ENCODE data around the gene OR13F1.
"Not testable (repeated sequence)": the region's sequence is repeated elsewhere in the genome, so short reads cannot be mapped to it uniquely, and the experiment has no call there.

OR13F1 gene, protein sequence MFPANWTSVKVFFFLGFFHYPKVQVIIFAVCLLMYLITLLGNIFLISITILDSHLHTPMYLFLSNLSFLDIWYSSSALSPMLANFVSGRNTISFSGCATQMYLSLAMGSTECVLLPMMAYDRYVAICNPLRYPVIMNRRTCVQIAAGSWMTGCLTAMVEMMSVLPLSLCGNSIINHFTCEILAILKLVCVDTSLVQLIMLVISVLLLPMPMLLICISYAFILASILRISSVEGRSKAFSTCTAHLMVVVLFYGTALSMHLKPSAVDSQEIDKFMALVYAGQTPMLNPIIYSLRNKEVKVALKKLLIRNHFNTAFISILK

DNA sequence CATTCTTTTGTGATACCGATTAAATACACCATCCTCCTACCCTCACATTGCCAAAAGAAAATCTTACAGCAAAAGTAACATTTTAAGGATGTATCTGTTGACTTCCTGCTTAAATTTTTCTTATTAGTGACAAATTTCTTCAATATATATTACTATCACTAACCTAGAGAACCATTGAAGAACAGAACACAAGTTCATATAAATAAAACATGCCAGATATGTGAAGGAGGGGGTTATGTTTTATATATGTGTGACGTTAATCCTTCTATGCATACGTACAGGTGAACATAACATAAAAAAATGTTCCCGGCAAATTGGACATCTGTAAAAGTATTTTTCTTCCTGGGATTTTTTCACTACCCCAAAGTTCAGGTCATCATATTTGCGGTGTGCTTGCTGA, at the start of gene OR13F1:
Gene OR13F1 (plus strand): TSS at position 301 of the 400 bp plus-strand sequence. CDS start 0 bp downstream, at position 301.
- DNase-seq = no peak

DNA sequence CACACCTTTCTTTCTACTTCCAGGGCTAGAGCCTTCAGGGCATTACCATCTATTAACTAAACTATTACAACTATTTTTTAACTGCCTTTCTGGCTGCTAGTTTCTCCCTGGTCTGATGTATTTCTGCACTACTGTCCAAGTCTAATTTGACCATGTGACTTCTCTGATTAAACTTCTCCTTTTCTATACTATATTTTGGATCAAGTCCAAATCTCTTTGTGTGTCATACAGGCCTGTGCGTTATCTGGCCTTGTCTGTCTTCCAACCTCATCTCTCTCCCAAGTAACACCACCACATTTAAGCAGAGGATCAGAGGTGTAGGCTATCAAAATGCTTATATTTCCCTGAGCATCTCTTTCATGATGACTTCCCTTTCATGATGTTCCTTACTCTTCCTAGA, 47.2 kb upstream of the OR13F1 start:
- DNase-seq = no peak

DNA sequence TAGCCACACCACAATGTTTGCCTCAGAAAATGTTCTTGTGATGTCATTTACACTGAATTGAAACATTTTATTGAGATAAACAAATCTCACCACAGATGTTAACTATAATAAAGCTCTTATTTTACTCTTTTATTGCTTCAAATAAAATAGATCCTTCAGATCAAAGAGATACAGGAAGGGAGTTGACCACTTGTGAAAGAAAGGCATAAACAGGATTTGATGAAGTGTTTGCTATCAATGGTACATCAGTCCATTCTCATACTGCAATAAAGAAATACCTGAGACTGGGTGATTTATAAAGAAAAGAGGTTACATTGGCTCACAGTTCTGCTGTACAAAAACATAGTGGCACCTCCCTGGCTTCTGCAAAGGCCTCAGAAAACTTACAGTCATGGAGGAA, 40.2 kb upstream of the OR13F1 start:
- DNase-seq = no peak

DNA sequence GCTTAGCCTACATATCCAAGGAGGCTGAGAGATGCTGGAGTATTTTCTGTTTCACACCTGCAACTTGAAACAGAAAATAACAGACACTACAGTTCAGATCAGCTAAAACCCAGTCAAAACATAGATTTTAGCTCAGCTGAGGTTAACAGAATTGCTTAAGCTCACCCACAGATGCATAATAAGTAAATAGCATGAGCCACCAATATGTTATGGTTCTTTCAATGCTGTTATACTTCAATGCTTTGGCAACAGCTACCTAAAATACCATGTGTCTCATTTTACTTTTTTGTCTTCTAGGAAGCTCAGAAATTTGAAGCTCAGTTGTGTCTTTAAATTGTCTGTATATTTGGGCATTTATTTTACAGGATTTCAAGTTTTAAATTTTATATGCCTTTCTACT, 35.8 kb upstream of the OR13F1 start:
- no peak for DNase-seq

DNA sequence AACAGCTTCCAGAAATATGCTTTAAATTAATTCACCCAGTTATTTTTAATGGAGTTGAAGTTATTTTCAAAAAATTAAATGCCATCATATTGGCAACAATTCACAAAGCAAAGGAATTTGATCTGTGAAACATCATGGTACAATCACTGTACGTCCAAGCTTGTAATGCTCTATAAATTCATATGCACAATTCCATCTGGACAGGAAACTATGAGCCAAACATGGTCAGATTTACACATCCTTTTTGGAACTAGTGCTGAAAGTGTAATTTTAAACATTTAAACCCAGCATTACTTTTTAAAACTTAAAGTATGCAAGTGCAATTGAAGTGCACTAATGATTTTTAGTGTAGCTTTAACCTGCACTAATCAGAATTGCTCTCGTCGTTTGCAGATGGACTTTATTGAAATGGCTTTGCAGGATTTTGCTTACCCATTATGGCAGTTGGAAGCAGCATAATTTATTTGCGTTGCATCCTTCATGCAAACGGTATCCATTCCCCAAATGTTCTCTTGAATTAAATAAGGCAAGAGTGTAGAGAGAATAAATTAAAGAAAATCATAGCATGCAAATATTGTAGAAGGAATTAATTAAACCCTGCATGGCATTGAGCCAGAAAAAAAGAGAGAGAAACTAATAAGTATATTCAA, 21.0 kb upstream of the OR13F1 start:
- DNase-seq = no peak

DNA sequence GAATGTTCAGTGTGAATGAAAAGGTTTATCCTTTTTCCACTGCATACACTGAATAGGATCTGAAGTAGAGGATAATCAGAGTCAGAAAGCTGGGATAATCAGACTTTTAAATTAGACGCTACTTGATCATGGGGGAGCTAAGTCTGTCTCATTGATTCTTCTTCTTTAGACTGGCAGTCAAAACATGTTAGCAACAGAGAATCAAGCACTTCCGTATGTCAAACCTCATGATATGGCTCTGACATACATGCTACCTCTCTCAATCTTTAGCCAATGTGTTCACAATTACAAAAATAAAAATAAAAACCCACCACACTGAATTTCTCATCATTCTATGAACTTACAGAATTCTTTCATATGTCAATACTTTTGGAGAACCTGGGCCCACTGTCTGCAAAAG, 19.0 kb upstream of the OR13F1 start:
- no peak for DNase-seq

DNA sequence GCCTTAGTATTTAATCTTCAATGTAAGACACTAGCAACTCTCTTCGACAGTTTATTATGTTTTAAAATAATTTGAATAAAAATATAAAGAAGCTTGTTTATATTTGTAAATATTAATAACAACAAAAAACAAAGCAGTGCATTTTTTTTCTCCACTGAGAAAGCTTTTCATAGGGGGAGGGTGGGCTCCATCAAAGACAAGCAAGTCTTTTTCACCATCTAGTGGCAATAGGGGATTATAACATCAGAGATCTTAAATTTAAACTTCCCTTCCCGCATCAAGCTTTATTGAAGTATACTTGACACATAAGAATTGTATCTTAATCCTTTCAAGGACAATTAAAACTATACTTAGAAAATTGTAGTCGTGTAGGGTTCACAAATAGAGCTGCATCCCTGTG, 9.3 kb upstream of the OR13F1 start:
- DNase-seq = peak; percentile 6

DNA sequence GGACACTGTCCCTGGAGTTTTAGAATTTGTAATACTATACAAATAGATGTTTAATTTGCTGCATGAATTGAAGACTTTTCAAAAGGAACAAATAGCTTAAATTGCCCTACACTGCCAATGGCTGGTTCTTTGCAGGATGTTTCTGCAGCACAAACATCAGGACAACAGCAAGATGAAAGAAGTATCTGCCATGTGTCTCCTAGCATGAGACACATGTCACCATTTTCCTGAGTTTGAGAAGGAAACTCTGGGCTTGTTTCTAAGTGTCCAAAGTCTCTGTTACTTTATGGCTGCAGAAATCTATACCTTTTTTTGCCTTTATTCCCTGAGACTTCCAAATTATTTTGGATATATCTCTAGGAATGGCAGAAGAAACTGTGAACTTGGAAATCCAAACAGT, 623 bp upstream of the OR13F1 start:
- no peak for DNase-seq

DNA sequence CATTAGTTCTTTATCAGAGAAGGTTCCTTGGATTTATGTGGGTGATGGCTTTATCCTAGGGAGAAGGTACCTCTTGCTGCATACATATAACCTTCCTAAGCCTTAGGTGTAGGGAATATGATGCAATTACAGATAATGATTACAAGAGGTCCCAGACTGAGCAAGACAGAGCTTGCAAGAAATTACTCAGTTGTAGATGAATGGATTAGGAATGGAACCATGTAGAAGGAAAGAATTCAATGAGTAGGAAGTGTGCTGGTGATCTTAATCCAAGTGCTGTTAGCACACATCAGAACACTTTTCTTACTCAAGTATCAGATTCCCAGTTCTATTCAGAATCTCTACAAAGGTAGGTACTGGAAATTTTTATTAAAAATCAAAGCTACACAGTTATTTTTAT, 2.5 kb downstream of the OR13F1 start:
- DNase-seq = no peak

DNA sequence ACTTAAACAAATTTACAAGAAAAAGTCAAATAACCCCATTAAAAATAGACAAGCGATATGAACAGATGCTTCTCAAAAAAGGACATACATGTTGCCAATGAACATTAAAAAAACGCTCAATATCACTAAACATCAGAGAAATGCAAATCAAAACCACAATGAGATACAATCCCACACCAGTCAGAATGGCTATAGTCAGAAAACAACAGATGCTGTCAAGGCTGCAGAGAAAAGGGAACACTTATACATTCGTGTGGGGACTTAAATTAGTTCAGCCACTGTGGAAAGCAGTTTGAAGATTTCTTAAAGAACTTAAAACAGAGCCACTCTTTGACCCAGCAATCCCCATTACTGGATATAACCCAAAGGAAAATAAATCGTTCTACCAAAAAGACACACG, 10.8 kb downstream of the OR13F1 start:
- no peak for DNase-seq

DNA sequence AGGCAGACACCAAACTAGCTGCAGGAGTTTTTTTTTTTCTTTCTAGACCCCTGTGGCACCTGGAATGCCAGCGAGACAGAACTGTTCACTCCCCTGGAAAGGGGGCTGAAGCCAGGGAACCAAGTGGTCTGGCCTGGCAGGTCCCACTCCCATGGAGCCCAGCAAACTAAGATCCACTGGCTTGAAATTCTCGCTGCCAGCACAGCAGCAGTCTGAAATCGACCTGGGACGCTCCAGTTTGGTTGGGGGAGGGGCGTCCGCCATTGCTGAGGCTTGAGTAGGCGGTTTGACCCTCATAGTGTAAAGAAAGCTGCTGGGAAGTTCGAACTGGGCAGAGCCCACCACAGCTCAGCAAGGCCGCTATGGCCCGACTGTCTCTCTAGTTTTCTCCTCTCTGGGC, 16.2 kb downstream of the OR13F1 start:
- DNase-seq = not testable (repeated sequence)

DNA sequence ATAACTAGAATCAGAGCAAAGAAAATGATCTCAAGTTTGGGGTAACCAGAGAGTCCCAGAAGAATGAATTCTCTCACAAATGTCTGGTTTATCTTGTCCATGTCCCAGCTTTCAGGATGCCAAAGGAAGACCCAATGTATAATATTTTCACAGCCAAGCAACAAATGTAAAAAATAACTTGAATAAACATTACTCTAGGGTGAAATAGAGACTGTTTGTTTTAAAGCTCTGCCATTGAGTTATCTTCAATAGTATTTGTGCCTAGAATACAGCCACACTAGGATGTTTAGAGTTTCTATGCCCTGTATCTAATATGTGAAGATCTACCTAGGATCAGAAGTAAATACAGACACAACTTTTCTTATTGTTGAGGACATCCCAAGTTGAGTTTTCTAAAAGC, 23.0 kb downstream of the OR13F1 start, which contains the start of gene OR13C4:
Gene OR13C4 (minus strand): TSS at position 101 of the 400 bp plus-strand sequence. CDS start 0 bp downstream, at position 101.
- DNase-seq = no peak

DNA sequence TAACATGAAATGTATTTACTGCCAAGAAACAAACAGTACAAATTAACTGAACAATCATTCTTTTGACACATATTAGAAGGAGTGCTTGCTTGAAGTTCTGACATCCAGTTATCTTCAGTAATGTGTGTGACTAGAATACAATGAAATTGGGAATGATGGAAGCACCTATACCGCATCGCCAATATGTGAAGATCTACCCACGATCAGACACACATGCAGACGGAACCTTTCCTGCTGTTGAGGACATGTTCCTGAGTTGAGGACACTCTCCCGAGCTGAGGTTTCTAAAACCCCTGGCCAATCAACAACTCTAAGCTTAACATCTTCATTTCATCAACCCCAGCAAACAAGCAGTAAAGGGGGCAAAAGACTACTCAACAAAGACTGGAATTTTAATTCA, 32.7 kb downstream of the OR13F1 start, which contains the start of gene OR13C3:
Gene OR13C3 (minus strand): TSS at position 101 of the 400 bp plus-strand sequence. CDS start 133 bp downstream, outside the sequence.
- DNase-seq = no peak

DNA sequence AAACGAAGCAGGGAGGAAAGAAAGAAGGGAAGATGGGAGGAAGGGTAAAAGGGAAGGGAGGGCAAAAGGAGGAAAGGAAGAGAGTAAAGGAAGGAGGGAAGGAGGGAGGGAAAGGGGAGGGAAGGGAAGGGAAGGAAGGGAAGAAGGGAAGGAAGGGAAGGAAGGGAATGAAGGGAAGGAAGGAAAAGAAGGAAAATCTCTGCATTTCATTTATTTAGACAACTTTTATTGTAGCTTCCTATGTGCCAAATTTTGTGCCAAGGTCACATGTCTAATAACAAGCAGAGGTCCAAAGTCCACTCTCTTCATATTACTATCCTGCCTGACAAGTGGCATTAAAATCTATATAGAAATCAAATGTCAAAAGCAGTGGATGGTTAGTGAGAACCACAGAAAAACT, 35.2 kb downstream of the OR13F1 start:
- DNase-seq = no peak

DNA sequence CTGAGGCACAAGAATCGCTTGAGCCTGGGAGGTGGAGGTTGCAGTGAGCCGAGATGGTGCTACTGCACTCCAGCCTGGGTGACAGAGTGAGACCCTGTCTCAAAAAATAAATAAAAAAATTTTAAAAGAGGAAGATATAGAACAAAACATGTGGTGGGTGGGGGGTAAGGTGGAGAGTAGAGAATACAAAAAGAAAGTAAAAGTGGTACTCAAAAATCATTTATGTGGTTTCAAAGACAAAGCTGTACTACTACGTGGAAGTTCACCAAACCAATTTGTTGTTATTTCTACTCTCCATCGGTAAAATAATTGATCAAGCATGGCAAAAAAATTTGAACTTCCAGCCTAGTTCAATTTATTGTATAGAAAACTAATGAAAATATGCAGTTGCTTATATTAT, 40.6 kb downstream of the OR13F1 start:
- no peak for DNase-seq

DNA sequence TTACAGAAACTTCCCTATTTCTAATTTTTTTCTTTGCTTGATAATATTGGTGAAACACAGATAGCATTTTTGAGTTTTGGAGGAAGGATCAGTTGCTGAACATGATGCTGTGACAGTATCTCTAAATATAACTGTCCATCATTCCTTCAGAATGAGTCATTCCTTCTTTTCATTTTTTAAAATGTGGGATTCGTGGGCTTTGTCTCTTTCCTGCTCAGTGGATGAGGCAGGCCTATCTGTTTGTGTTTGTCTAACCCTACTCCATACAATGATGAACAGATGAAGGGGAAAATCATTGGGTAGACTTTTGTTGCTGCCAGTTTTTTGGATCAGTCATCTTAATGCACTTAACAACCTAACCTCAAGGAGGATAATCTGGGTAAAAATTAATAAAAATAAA, 49.2 kb downstream of the OR13F1 start:
- no peak for DNase-seq
